Posterior cingulate gyrus (tissue), 11 donors: Measurements from ENCODE around the gene MBD3.
"Not testable (repeated sequence)": the region's sequence is repeated elsewhere in the genome, so short reads cannot be mapped to it uniquely, and the experiment has no call there.

Source experiments
- DNase-seq, 10 donors: peaks; one replicate each; pipeline versions ENCODE4 v3.0.0 to v3.0.0-alpha.2; 2020 to 2021; ENCODE audit warnings: mixed read lengths in 3 of 10
- intact Hi-C: fragments of 100-400 bp; cut with DNase I; formaldehyde crosslinking; loops from one replicate; pipeline ENCODE4 v1.15.1; 2023

MBD3 gene

DNA sequence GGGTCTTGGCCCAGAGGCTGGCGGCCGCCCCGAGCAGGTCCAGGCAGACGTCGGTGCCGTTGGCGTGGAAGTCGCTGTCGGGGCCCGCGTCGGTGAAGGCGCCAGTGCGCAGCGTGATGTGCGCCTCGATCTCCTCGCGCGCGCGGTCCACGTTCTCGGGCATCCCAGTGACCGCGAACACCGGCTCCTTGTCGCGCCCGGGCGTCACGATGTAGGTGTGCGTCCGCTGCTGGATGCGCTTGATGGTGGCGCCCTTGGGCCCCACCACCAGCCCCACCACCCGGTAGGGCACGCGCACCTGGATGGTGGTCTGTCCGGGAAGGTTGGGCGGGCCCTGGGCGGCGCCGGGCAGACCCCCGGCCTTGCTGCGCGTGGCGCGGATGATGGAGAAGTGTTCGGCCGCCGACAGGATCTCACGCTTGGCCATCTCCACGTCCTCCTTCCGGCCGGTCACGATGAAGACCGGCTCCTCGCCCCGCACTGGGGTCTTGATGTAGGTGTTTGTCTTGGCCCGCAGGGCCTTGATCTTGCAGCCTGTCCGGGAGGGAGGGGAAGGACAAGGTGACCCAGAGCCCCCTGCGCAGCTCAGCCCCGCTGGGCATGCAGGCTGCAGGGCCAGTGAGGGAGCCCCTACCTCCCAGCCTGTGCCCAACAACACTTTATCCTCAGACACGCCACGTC is 36.1 kb downstream of the MBD3 start:
- peak in 1 of 10 donors; percentile 65 for DNase-seq
- intact Hi-C loops: no loop called here

DNA sequence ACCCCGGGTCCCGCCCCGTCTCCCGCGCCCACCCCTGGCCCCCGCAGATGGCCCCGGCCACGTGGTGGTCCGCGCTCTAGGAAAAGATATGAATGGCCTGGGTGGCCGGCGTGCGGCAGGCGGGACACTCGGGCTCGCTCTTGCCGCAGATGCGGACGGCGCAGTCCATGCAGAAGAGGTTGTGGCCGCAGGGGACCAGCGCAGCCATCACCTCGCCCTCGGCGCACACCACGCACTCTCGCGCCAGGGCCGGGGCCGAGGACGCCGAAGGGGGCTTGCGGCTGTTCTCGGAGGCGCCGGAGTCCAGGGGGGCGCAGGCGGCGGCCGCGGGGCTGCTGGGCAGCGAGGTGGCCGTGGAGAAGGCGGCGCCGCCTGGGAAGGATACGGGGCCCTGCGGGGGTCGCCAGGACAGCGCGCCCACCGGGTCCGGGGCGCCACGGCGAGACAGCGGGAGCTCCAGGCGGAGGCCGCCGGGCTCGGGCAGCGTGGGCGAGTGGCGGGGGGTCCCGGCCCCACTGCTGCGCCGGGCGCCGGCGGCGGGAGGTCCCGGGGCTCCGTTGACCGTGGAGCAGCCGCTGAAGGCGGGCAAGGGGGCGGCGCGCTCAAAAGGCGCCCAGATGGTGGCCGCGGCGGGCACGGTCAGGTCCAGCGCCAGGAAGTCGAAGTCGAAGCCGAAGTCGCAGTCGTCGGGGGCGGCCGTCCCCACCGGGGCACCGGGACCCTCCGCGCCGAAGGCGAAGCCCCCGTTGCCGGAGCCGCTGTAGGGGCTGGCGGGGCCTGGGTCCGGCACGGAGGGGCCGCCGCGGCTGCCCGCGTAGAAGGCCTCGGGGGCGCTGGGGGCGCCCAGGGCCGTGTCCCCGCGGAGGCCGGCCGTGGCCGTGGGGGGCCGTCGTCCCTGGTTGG is 36.9 kb downstream of the MBD3 start:
- intact Hi-C loops: no loop called here

DNA sequence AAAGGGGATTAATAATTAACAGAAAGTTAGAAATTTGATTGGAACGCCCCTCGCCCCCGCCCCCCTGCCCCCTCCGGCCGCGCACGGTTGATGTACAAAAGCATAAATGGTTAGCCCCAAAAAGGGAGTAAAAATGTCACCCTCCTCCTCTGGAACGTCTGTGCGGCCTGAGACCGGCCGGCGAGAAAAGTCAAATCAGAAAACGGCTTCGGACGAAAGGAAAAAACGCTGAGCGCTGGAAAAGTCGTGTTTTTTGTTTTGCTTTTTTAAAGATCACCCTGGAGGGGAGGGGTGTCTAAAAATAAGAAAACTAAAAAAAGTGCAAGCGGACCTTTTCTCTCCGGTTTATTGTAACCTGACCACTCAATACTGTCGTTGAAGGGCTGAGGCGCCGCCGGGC is 37.7 kb downstream of the MBD3 start:
- DNase-seq: no peak
- intact Hi-C loops: no loop called here

More for the DNA sequence above, 36.9 kb downstream of the MBD3 start:
- DNase-seq: peak in 1 of 10 donors; percentile 69

DNA sequence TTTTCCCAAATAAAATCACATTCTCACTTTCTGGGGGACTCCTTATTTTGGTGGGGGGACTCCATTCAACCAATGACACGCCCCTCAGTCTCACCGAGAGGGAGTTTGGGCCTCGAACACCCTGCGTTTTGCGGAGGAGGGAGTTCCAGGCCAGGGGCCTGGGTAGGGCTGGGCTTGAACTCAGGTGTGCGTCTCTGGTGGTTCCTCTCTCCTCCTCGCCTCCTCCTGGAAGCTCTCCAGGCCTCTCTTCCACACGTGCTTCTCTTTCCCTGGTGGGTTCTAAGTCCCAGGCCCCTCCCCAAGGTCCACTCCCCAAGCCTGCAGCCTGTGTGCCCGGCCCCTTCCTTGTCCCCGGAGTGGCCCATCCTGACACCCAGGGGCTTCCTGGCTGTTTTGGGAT is 39.2 kb downstream of the MBD3 start:
- intact Hi-C loops: no loop called here
- no peak for DNase-seq

DNA sequence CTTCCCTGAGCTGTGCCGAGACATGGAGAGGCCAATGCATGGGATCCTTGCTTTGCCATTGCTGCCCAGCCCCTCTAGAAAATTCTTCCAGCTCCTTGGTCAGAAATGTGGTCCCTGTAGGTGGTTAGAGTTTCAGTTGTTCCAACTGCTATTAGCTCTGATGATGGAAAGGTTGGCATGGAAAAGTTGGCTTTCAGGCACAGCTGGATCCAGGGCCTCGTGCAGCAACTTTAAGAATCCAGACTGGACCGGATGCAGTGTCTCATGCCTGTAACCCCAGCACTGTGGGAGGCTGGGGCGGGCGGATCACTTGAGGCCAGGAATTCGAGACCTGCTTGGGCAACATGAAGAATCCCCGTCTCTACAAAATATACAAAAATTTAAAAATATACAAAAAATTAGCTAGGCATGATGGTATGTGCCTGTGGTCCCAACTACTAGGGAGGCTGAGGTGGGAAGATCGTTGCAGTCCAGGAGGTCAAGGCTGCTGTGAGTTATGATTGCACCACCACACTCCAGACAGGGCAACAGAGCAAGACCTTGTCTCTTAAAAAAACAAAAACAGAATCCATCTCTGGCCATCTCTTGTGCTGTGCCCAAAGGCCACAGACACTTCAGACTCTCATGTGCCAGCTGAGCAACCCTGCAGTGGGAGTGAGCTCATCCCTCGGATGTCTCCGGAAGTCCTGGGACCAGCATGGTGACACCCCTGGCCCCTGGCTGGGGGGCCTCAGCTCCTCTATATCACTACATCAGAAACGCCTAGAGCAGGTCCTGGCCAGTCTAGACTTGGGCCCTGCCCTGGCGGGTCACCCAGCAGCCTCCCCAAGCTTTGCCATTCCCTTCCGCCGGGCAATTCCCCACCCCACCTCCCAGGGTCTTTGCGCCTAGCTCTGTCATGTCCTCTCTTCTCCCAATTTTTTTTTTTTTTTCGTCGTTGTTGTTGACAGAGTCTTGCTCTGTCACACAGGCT is 41.3 kb downstream of the MBD3 start:
- intact Hi-C loops: no loop called here
- no peak for DNase-seq

DNA sequence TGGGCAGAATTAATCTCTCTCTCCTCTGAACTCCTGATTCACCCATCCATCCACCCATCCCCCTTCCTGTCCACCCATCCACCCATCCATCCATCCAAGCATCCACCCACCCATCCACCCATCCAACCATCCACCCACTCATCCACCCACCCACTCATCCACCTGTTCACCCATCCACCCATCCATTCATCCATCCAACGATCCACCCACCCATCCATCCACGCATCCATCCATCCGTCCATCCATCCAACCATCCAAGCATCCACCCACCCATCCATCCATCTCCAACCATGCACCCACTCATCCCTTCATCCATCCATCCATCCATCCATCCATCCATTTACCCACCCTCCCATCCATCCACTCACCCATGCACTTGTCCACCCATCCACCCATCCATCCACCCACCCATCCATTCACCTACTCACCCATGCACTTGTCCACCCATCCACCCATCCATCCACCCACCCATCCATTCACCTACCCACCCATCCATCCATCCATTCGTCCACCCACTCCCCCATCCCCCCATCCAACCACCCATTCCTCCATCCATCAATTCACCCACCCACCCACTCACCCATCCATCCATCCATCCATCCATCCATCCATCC is 43.2 kb downstream of the MBD3 start:
- intact Hi-C loops: no loop called here
- no peak for DNase-seq

DNA sequence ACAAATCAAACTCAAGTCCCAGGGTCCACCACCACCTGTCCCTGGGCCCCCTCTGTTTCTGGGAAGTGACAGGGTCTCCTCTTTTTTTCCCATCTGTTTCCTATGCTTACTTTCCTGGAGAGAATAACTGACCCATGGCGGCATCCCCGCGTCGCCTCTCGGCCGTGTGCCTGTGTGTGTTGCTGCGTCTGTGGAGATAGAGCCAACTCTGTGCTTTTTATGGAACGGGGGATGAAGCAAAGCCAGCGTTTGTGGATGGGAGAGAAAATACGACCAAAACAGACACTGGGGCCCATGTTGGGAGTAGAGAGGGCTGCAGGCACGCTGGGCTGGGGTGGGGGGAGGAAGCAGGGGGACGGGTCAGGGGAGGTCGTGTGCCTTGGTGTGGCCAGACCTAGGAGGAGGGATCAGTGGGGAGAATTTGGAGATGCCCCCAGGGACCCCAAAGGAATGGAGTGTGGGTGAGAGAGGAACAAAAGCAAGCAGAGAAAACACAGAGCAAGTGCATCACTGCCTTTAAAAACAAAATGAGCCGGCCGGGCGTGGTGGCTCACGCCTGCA is 52.2 kb downstream of the MBD3 start:
- peak in 3 of 10 donors; percentile 14 to 28 (median 26) for DNase-seq
- intact Hi-C loops: no loop called here

DNA sequence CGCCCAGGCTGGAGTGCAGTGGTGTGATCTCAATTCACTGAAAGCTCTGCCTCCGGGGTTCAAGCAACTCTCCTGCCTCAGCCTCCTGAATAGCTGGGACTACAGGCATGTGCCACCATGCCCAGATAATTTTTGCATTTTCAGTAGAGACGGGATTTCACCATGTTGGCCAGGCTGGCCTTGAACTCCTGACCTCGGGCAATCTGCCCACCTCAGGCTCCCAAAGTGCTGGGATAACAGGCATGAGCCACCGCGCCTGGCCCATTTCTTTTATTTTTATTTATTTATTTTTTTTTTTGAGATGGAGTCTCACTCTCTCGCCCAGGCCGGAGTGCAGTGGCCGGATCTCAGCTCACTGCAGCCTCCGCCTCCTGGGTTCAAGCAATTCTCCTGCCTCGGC is 52.9 kb downstream of the MBD3 start:
- DNase-seq, intact Hi-C loops: not testable (repeated sequence)

DNA sequence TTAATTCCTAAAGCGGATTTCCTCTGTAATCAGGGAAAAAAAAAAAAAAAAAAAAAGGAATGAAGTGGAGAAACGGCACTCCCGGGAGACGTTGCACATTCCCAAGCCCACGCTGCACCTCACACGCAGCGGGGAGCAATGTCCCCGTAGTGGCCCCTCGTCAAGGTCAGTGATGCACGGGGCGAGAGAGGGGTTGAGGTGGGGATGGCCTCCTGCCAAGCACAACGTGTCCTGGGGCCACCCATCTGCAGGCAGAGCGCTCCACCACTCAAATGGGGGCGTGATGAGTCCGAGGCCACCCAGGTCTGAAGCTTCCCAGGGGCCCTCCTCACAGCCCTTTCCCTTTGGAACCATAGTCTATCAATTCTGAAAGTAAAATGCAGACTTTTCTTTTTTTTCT is 53.7 kb downstream of the MBD3 start:
- no peak for DNase-seq
- intact Hi-C loops: no loop called here

DNA sequence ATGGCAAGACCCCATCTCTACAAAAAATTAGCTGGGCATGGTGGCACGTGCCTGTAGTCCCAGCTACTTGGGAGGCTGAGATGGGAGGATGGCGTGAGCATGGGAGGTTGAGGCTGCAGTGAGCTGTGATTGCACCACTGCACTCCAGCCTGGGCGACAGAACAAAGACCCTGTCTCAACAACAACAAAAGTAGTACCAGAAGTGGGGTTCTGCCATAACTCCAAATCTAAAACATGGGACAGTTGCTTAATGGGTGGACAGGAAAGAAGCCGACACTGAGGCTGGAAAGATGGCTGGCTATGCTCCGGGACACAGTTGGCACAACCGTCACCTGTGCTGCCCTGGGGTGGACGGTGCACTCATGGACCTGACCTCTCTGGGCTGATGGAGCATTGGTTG is 57.0 kb downstream of the MBD3 start:
- DNase-seq, intact Hi-C loops: not testable (repeated sequence)

DNA sequence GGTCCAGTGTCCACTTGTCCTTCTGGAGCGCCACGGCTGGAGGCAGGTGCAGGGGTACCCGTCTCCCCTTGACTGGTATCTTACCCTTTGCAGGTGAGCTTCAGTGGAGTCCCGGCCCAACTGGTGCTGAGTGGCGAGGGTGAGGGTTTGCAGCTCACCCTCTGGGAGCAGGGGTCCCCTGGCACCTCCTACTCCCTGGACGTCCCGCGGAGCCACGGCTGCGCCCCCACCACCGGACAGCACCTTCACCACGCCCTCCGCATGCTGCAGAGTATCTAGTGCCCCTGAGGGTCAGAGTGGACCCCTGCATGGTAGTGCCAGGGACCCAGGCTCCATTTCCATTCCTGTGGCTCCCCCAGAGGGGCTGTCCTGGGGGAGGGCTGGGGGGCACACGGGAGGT is 57.7 kb downstream of the MBD3 start:
- intact Hi-C loops: no loop called here
- no peak for DNase-seq

DNA sequence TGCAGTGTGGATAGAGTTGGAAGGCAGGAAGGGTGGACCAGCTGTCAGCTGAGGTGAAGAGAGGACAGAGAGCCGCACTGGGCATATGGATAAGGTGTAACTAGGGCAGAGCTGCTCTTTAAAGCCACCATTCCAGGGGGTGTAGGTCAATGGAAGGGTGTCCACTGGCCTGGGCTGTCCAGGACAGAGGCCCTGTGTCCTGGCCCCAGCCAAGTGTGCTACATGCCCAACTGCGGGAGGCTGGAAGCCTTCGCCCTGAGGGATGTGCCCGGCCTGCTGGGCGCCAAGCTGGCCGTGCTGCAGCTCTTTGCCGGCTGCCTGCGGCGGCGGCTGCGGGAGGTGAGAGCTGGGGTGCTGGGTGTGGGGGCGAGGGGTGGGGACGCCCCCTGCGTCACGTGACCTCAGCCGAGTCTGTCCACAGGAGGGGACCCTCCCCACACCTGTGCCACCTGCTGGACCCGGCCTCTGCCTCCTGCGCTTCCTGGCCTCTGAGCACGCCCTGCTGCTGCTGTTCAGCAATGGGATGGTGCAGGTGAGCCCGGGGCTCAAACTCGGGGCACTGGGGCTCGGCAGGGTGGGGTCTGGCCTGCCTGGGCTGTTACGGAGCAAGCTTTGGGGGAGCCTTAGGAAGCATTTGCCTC is 59.0 kb downstream of the MBD3 start:
- intact Hi-C loops: no loop called here
- no peak for DNase-seq

DNA sequence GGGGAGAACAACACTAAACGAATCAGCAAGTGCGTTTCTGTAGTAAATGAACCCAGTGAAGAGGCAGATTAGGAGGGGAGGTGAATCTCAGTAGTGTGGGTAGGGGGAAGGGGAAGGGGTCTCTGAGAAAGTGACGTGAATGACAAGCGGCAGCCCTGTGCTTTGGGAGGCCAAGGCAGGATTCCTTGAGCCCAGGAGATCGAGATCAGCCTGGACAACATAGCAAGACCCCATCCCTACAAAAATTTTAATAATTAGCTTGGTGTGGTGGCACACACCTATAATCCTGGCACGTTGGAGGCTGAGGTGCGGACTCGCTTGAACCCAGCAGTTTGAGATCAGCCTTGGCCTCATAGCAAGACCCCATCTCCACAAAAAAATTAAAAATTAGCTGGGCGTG is 60.7 kb downstream of the MBD3 start:
- intact Hi-C loops: no loop called here

DNA sequence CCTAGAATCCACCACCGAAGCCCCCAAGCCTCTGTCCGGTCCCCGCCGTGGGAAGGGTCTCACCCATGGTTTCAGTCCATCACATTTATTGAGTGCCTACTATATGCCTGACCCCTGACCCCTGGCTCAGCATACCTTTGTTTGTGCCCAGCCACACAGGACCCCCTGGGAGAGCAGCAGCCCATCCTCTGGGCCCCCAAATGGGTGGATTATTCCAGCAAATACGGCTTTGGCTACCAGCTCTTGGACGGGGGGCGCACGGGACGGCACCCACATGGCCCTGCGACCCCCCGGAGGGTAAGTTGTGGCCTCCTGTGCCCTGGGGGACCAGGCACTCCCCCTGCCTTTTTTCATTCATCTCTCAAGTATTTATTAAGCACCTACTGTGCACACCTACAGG is 61.1 kb downstream of the MBD3 start:
- DNase-seq: no peak
- intact Hi-C loops: no loop called here

More for the DNA sequence above, 60.7 kb downstream of the MBD3 start:
- DNase-seq: no peak

DNA sequence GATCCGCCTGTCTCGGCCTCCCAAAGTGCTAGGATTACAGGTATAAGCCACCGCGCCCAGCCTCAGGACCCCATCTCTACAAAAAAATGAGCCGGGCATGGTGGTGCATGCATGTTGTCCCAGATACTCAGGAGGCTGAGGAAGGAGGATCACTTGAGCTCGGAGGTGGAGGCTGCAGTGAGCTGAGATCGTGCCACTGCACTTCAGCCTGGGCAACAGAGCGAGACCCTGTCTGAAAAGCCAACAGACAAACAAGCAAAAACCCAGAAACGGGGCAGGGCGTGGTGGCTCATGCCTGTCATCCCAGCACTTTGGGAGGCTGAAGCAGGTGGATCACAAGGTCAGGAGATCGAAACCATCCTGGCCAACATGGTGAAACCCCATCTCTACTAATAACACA is 61.8 kb downstream of the MBD3 start:
- intact Hi-C loops, DNase-seq: not testable (repeated sequence)

DNA sequence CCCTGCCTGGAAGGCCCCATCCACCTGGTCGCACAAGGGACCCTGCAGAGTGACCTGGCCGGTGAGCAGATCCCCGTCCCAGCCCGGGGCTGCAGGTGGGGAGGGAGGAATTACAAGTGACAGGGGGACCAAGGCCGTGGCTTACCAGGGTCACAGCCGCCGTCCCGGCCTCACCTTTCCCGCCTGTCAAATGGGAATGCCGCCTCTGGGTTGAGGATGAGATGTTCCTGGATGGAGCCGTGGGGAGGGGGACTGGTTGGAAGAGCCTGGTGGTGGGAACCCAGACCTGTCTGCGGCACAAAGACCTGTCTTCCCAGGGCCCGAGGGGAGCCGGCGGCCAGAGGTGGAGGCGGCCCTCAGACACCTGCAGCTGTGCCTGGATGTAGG is 63.2 kb downstream of the MBD3 start:
- DNase-seq: no peak

DNA sequence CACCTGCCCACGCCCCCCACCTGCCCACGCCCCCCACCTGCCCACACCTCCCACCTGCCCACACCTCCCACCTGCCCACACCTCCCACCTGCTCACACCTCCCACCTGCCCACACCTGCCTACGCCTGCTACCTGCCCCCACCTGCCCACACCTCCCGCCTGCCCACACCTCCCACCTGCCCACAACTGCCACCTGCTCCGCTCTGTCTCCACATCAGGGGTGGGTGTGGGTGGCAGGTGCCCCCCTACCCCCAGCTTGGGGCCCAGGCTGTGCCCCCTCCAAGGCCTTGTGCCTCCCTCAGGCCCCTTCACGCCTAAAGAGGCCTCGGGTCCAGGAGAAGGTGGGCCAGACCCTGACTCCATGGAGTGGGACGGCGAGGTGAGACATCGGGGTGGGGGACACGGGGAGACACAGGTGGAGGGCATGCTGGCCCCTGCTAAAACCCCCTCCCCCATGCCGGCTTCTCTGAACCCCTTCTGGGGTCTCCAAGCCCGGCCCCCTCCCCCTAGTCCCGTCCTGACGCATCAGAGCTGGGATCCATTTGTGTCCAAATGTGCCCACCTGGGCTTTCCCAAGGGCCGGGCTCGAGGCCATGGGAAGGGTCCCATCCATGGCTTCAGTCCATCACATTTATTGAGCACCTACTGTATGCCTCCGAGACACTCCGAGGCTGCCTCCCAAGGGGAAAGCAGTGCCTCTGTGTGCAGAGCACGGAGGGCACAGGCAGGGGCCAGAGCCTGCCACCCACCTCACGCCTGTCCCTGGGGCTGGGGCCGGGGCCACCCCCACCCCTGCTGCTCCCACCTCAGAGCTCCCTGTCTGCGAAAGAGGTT is 63.9 kb downstream of the MBD3 start:
- DNase-seq: no peak
- intact Hi-C loops: no loop called here

More for the DNA sequence above, 63.2 kb downstream of the MBD3 start:
- intact Hi-C loops: no loop called here

DNA sequence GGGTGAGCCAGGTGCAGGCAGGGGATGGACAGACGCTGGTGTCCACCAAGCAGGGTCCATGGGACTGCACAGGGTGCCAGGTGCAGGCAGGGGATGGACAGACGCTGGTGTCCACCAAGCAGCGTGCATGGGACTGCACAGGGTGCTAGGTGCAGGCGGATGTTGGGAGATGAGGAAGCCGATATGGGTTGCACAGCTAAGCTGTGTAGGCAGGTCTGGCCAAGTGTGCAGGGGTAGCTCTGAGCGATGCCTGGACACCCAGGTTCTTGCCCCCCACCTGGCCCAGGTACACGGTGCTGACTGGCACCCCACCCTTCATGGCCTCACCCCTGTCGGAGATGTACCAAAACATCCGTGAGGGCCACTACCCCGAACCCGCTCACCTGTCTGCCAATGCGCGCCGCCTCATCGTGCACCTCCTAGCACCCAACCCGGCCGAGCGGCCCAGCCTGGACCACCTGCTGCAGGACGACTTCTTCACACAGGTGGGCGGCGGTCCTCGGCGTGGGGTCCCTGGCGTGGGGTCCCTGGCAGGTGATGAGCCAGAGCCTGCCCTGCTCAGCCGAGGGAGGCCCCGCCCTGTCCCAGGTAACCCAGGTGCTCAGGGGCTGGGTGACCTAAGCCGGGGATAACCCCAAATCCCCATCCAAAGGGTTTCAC is 64.9 kb downstream of the MBD3 start:
- no peak for DNase-seq
- intact Hi-C loops: no loop called here
